DND-41 (cell line): ENCODE data around the gene TCF4.

ENCODE experiments used
- EZH2 ChIP-seq: IDR thresholded peaks from 3 replicates; pipeline ENCODE4 v1.6.1; 2012; ENCODE audit warnings: borderline replicate concordance, low read depth, mild to moderate bottlenecking, moderate library complexity, low read length, inconsistent platforms; ENCODE audit not compliant: severe bottlenecking
- TF ChIP-seq, protein P1 (sequence below): IDR thresholded peaks from 2 replicates; pipeline ENCODE4 v1.5.1; 2012; ENCODE audit warnings: borderline replicate concordance, low read length, moderate library complexity, mild to moderate bottlenecking; ENCODE audit not compliant: poor library complexity, severe bottlenecking; ENCODE audit errors: extremely low read depth

- no peak for TF ChIP-seq EZH2
- TF ChIP-seq, protein P1, sequence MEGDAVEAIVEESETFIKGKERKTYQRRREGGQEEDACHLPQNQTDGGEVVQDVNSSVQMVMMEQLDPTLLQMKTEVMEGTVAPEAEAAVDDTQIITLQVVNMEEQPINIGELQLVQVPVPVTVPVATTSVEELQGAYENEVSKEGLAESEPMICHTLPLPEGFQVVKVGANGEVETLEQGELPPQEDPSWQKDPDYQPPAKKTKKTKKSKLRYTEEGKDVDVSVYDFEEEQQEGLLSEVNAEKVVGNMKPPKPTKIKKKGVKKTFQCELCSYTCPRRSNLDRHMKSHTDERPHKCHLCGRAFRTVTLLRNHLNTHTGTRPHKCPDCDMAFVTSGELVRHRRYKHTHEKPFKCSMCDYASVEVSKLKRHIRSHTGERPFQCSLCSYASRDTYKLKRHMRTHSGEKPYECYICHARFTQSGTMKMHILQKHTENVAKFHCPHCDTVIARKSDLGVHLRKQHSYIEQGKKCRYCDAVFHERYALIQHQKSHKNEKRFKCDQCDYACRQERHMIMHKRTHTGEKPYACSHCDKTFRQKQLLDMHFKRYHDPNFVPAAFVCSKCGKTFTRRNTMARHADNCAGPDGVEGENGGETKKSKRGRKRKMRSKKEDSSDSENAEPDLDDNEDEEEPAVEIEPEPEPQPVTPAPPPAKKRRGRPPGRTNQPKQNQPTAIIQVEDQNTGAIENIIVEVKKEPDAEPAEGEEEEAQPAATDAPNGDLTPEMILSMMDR: peak; percentile 57
These were observed 244.5 kb downstream of the TCF4 start for GRCh38 chr18:55343396-55344073.
